HG03378 (cell line): ENCODE results near the gene STEAP3.

Experiments
- ATAC-seq: cut with Tn5 transposase; IDR thresholded peaks from one replicate; pipeline ENCODE4 v1.9.1; 2021; ENCODE audit warnings: mild to moderate bottlenecking, moderate library complexity; ENCODE audit not compliant: unreplicated experiment

The STEAP3 gene

GRCh38 chr2:119223521-119224390 lies at the start of gene STEAP3:
STEAP3 (plus strand) TSS chr2:119223834; CDS start chr2:119231013, 7,179 bp downstream.
- ATAC-seq = peak; percentile 59

- peak; percentile 71 for ATAC-seq
Measured at GRCh38 chr2:119174216-119174992, 49.2 kb upstream of the STEAP3 start.

- ATAC-seq = no peak
Measured at GRCh38 chr2:119174993-119175347, 48.7 kb upstream of the STEAP3 start.

GRCh38 chr2:119175517-119175916 lies 48.1 kb upstream of the STEAP3 start:
- ATAC-seq = no peak

GRCh38 chr2:119177171-119177837 lies 46.3 kb upstream of the STEAP3 start:
- ATAC-seq = no peak

- ATAC-seq = no peak
Measured at GRCh38 chr2:119177838-119178190, 45.8 kb upstream of the STEAP3 start.

GRCh38 chr2:119178776-119179175 lies 44.9 kb upstream of the STEAP3 start:
- ATAC-seq = no peak

- ATAC-seq = no peak
Measured at GRCh38 chr2:119179202-119179601, 44.4 kb upstream of the STEAP3 start.

GRCh38 chr2:119179991-119180390 lies 43.6 kb upstream of the STEAP3 start:
- no peak for ATAC-seq

GRCh38 chr2:119180892-119181291 lies 42.7 kb upstream of the STEAP3 start:
- no peak for ATAC-seq

GRCh38 chr2:119181391-119181790 lies 42.2 kb upstream of the STEAP3 start:
- ATAC-seq = no peak

- ATAC-seq = no peak
Measured at GRCh38 chr2:119181791-119182445, 41.7 kb upstream of the STEAP3 start.

GRCh38 chr2:119184512-119184911 lies 39.1 kb upstream of the STEAP3 start:
- no peak for ATAC-seq

GRCh38 chr2:119190321-119191111 lies 33.1 kb upstream of the STEAP3 start:
- no peak for ATAC-seq

- ATAC-seq = no peak
Measured at GRCh38 chr2:119192893-119193292, 30.7 kb upstream of the STEAP3 start.

GRCh38 chr2:119195001-119195400 lies 28.6 kb upstream of the STEAP3 start:
- no peak for ATAC-seq

GRCh38 chr2:119195887-119196286 lies 27.7 kb upstream of the STEAP3 start:
- no peak for ATAC-seq

- ATAC-seq = no peak
Measured at GRCh38 chr2:119196301-119197125, 27.1 kb upstream of the STEAP3 start.

- no peak for ATAC-seq
Measured at GRCh38 chr2:119197126-119197405, 26.6 kb upstream of the STEAP3 start.
